ENCODE measurements around the gene GOPC.

DNA sequence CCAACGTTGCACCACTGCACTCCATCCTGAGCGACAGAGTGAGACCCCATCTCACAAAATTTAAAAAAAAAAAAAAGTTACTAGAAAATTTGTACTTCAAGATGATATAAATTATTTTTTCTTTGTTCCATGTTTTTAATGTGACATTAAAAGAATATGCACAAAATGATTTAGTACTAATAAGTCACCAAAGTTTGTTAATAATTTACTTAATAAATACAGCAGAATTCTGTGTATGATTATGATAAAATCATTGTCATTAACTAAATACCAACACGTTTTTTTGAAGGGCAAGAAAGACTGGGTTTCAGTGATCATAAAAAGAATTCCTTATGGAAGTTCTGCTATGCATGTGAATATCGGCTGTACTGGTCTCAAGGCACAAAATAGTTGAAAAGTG lies 28.1 kb downstream of the GOPC start:
- TF ChIP-seq EZH2 (IDR thresholded peaks at IDR 0.05; ENCODE audit: borderline replicate concordance, low read depth, low read length, severe bottlenecking): no peak
- TF ChIP-seq, protein P1, sequence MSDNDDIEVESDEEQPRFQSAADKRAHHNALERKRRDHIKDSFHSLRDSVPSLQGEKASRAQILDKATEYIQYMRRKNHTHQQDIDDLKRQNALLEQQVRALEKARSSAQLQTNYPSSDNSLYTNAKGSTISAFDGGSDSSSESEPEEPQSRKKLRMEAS (IDR thresholded peaks at IDR 0.05; ENCODE audit: insufficient read depth, insufficient read length): no peak
- no peak for TF ChIP-seq POLR2A (IDR thresholded peaks at IDR 0.05; ENCODE audit: low read depth, low read length)
- TF ChIP-seq, protein P2, sequence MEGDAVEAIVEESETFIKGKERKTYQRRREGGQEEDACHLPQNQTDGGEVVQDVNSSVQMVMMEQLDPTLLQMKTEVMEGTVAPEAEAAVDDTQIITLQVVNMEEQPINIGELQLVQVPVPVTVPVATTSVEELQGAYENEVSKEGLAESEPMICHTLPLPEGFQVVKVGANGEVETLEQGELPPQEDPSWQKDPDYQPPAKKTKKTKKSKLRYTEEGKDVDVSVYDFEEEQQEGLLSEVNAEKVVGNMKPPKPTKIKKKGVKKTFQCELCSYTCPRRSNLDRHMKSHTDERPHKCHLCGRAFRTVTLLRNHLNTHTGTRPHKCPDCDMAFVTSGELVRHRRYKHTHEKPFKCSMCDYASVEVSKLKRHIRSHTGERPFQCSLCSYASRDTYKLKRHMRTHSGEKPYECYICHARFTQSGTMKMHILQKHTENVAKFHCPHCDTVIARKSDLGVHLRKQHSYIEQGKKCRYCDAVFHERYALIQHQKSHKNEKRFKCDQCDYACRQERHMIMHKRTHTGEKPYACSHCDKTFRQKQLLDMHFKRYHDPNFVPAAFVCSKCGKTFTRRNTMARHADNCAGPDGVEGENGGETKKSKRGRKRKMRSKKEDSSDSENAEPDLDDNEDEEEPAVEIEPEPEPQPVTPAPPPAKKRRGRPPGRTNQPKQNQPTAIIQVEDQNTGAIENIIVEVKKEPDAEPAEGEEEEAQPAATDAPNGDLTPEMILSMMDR (IDR thresholded peaks at IDR 0.05; ENCODE audit: extremely low read depth in 1 of 2, insufficient read depth in 1 of 2, low read depth in 1 of 2, low read length in 2 of 2): no peak
- TF ChIP-seq POLR2AphosphoS5 (IDR thresholded peaks at IDR 0.05; ENCODE audit: insufficient read depth, low read depth, low read length): no peak
- TF ChIP-seq JUN (IDR thresholded peaks at IDR 0.05; ENCODE audit: borderline replicate concordance, insufficient read depth, insufficient read length, low read depth): no peak
- TF ChIP-seq FOS (IDR thresholded peaks at IDR 0.05; ENCODE audit: borderline replicate concordance, insufficient read depth, low read length): no peak
- no peak for TF ChIP-seq MYC (IDR thresholded peaks at IDR 0.05; ENCODE audit: low read depth, low read length)
